ENCODE results near the gene LGALS7.
"Not testable (repeated sequence)": the region's sequence is repeated elsewhere in the genome, so short reads cannot be mapped to it uniquely, and the experiment has no call there.

LGALS7 gene

DNA sequence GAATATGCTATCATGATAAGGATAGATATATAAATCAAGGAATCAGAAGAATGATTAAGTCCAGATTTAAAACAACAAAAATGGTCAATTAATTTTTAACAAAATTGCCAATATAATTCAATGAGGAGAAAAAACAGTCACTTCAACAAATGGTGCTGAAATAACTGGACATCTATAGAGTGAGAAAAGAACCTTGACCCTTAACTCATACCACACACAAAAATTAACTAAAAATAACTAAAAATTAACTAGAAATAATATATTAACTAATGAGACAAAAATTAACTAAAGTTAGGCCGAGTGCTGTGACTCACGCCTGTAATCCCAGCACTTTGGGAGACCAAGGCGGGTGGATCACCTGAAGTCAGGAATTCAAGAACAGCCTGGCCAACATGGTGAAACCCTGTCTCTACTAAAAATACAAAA, 9.5 kb downstream of the LGALS7 start:
- Histone ChIP-seq H3K4ac (ENCODE audit: low read depth in 1 of 2, low read length in 2 of 2) (no peak overlapping the region), H2BK15ac (ENCODE audit: low read depth, poor library complexity, severe bottlenecking) (no peak overlapping the region), H2AK5ac (ENCODE audit: low read length, severe bottlenecking) (no peak overlapping the region), H3K4me1 (ENCODE audit: control insufficient read depth, insufficient read depth, low read depth, low read length) (no peaks in the 10 kb centered on the region), H3K79me1 (replicated peaks; ENCODE audit: low read length, poor library complexity, severe bottlenecking) (no peaks in the 10 kb centered on the region), H3K14ac (ENCODE audit: low read length in 2 of 2) (no peak overlapping the region), H4K8ac (ENCODE audit: low read length) (no peak overlapping the region), H3K27ac (ENCODE audit: low read length, poor library complexity, severe bottlenecking) (peak overlapping the region; percentile 74), H3K23ac (ENCODE audit: low read length in 2 of 2) (no peak overlapping the region), H3K27me3 (ENCODE audit: control insufficient read depth in 1 of 2, insufficient read depth in 1 of 2, low read length in 2 of 2) (no peaks in the 10 kb centered on the region), H3K9me3 (ENCODE audit: control insufficient read depth, low read length) (no peaks in the 10 kb centered on the region), H2AFZ (ENCODE audit: low read depth, low read length) (no peak overlapping the region), H2BK12ac (ENCODE audit: low read length in 2 of 2) (no peak overlapping the region), H3K4me3 (ENCODE audit: insufficient read depth in 1 of 2, low read depth in 1 of 2, low read length in 2 of 2) (no peak overlapping the region), H3K4me2 (ENCODE audit: low read length, poor library complexity, severe bottlenecking) (no peak overlapping the region), H3K9ac (ENCODE audit: low read length) (no peak overlapping the region), H3K18ac (ENCODE audit: low read depth in 1 of 2, low read length in 2 of 2) (no peak overlapping the region), H3K36me3 (ENCODE audit: control insufficient read depth in 1 of 2, insufficient read depth in 2 of 2, low read depth in 1 of 2, low read length in 2 of 2) (no peaks in the 10 kb centered on the region), H2BK5ac (ENCODE audit: low read depth, low read length, poor library complexity, severe bottlenecking) (no peak overlapping the region), H2BK120ac (ENCODE audit: low read depth, low read length) (no peak overlapping the region), H4K91ac (ENCODE audit: low read length) (no peak overlapping the region)
- WGBS, result 94% methylated on average over 3 of the region's 3 CpGs
- no peak for DNase-seq

DNA sequence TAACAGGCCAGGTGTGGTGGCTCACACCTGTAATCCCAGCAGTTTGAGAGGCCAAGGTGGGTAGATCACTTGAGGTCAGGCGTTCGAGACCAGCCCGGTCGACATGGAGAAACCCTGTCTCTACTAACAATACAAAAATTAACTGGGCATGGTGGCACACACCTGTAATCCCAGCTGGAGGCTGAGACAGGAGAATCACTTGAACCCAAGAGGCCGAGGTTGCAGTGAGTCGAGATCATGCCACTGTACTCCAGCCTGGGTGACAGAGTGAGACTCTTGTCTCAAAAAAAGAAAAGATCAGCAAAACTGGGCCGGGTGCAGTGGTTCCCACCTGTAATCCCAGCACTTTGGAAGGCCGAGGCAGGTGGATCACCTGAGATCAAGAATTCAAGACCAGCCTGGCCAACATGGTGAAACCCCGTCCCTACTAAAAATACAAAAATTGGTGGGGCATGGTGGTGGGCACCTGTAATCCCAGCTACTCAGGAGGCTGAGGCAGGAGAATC, 11.4 kb downstream of the LGALS7 start:
- not testable (repeated sequence) for H3K14ac ChIP-seq (ENCODE audit: low read length in 2 of 2); H3K36me3 ChIP-seq (ENCODE audit: control insufficient read depth in 1 of 2, insufficient read depth in 2 of 2, low read depth in 1 of 2, low read length in 2 of 2); H2BK12ac ChIP-seq (ENCODE audit: low read length in 2 of 2); H3K4me1 ChIP-seq (ENCODE audit: control insufficient read depth, insufficient read depth, low read depth, low read length); H3K9ac ChIP-seq (ENCODE audit: low read length); H2AK5ac ChIP-seq (ENCODE audit: low read length, severe bottlenecking); H2AFZ ChIP-seq (ENCODE audit: low read depth, low read length); H3K23ac ChIP-seq (ENCODE audit: low read length in 2 of 2); H2BK5ac ChIP-seq (ENCODE audit: low read depth, low read length, poor library complexity, severe bottlenecking); H3K27me3 ChIP-seq (ENCODE audit: control insufficient read depth in 1 of 2, insufficient read depth in 1 of 2, low read length in 2 of 2); H3K4ac ChIP-seq (ENCODE audit: low read depth in 1 of 2, low read length in 2 of 2); H4K91ac ChIP-seq (ENCODE audit: low read length); H2BK120ac ChIP-seq (ENCODE audit: low read depth, low read length); H3K18ac ChIP-seq (ENCODE audit: low read depth in 1 of 2, low read length in 2 of 2); H3K79me1 ChIP-seq (replicated peaks; ENCODE audit: low read length, poor library complexity, severe bottlenecking); H4K8ac ChIP-seq (ENCODE audit: low read length); H2BK15ac ChIP-seq (ENCODE audit: low read depth, poor library complexity, severe bottlenecking); H3K4me3 ChIP-seq (ENCODE audit: insufficient read depth in 1 of 2, low read depth in 1 of 2, low read length in 2 of 2); H3K27ac ChIP-seq (ENCODE audit: low read length, poor library complexity, severe bottlenecking); DNase-seq; H3K9me3 ChIP-seq (ENCODE audit: control insufficient read depth, low read length); H3K4me2 ChIP-seq (ENCODE audit: low read length, poor library complexity, severe bottlenecking)
- 90% methylated on average over 9 of the region's 9 CpGs for WGBS

DNA sequence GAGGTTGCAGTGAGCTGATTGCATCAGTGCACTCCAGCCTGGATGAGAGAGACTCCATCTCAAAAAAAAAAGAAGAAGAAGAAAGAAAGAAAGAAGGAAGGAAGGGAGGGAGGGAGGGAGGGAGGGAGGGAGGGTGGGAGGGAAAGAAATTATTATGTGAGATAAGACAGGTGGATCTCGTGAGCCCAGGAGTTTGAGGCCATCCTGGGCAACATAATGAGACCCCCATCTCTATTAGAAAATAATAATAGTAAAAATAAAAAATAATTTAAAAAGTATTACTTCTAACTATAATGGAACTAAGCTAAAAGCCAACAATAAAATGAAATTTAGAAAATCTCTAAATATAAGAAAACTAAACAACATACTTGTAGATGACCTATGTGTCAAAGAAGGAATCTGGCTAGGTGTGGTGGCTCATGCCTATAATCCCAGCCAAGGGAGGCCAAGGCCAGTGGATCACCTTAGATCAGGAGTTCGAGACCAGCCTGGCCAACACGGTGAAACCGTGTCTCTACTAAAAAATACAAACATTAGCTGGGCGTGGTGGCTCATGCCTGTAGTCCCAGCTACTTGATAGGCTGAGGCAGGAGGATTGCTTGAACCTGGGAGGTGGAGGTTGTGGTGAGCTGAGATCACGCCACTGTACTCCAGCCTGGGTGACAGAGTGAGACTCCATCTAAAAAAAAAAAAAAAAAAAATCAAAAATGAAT, 12.4 kb downstream of the LGALS7 start:
- not testable (repeated sequence) for H3K4ac ChIP-seq (ENCODE audit: low read depth in 1 of 2, low read length in 2 of 2); H3K27ac ChIP-seq (ENCODE audit: low read length, poor library complexity, severe bottlenecking); H4K8ac ChIP-seq (ENCODE audit: low read length); H3K79me1 ChIP-seq (replicated peaks; ENCODE audit: low read length, poor library complexity, severe bottlenecking); H2AFZ ChIP-seq (ENCODE audit: low read depth, low read length); H2AK5ac ChIP-seq (ENCODE audit: low read length, severe bottlenecking); H3K18ac ChIP-seq (ENCODE audit: low read depth in 1 of 2, low read length in 2 of 2); H3K27me3 ChIP-seq (ENCODE audit: control insufficient read depth in 1 of 2, insufficient read depth in 1 of 2, low read length in 2 of 2); DNase-seq; H2BK5ac ChIP-seq (ENCODE audit: low read depth, low read length, poor library complexity, severe bottlenecking); H3K36me3 ChIP-seq (ENCODE audit: control insufficient read depth in 1 of 2, insufficient read depth in 2 of 2, low read depth in 1 of 2, low read length in 2 of 2); H2BK120ac ChIP-seq (ENCODE audit: low read depth, low read length); H3K14ac ChIP-seq (ENCODE audit: low read length in 2 of 2); H3K23ac ChIP-seq (ENCODE audit: low read length in 2 of 2); H3K9me3 ChIP-seq (ENCODE audit: control insufficient read depth, low read length); H3K4me1 ChIP-seq (ENCODE audit: control insufficient read depth, insufficient read depth, low read depth, low read length); H3K4me3 ChIP-seq (ENCODE audit: insufficient read depth in 1 of 2, low read depth in 1 of 2, low read length in 2 of 2); H4K91ac ChIP-seq (ENCODE audit: low read length); H3K9ac ChIP-seq (ENCODE audit: low read length); H2BK15ac ChIP-seq (ENCODE audit: low read depth, poor library complexity, severe bottlenecking); H3K4me2 ChIP-seq (ENCODE audit: low read length, poor library complexity, severe bottlenecking); H2BK12ac ChIP-seq (ENCODE audit: low read length in 2 of 2)
- WGBS, result 80% methylated on average over 1 of the region's 6 CpGs

DNA sequence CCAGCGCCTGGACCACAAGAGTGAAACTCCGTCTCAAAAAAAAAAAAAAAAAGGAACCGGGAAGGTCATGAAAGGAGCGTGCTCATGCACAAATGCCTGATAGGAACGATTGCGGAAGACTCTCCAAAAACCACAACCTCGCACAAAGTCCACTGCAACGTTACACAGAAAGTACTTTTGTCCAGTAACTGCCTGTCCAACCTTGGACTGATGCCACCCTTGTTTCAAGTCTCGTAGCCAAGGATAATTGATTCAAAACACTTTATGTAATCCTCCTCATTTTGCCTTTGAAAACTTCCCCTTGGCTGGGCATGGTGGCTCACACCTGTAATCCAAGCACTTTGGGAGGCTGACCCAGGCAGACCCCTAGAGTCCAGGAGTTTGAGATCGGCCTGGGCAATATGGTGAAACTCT, 13.7 kb downstream of the LGALS7 start:
- H3K36me3 ChIP-seq (ENCODE audit: control insufficient read depth in 1 of 2, insufficient read depth in 2 of 2, low read depth in 1 of 2, low read length in 2 of 2), result no peaks in the 10 kb centered on the region
- H3K4me1 ChIP-seq (ENCODE audit: control insufficient read depth, insufficient read depth, low read depth, low read length), result no peaks in the 10 kb centered on the region
- no peak overlapping the region for H2AFZ ChIP-seq (ENCODE audit: low read depth, low read length)
- no peak overlapping the region for H3K4me2 ChIP-seq (ENCODE audit: low read length, poor library complexity, severe bottlenecking)
- no peak for DNase-seq
- WGBS, result 81% methylated on average over 10 of the region's 10 CpGs
- no peaks in the 10 kb centered on the region for H3K9me3 ChIP-seq (ENCODE audit: control insufficient read depth, low read length)
- H4K8ac ChIP-seq (ENCODE audit: low read length), result no peak overlapping the region
- no peak overlapping the region for H3K18ac ChIP-seq (ENCODE audit: low read depth in 1 of 2, low read length in 2 of 2)
- no peak overlapping the region for H2BK15ac ChIP-seq (ENCODE audit: low read depth, poor library complexity, severe bottlenecking)
- peaks cover 0 to 3% of the 10 kb centered on the region in 2 experiments for H3K27me3 ChIP-seq (ENCODE audit: control insufficient read depth in 1 of 2, insufficient read depth in 1 of 2, low read length in 2 of 2)
- H2AK5ac ChIP-seq (ENCODE audit: low read length, severe bottlenecking), result no peak overlapping the region
- H3K4ac ChIP-seq (ENCODE audit: low read depth in 1 of 2, low read length in 2 of 2), result no peak overlapping the region
- no peak overlapping the region for H3K23ac ChIP-seq (ENCODE audit: low read length in 2 of 2)
- no peaks in the 10 kb centered on the region for H3K79me1 ChIP-seq (replicated peaks; ENCODE audit: low read length, poor library complexity, severe bottlenecking)
- no peak overlapping the region for H3K14ac ChIP-seq (ENCODE audit: low read length in 2 of 2)
- H2BK12ac ChIP-seq (ENCODE audit: low read length in 2 of 2), result no peak overlapping the region
- H3K4me3 ChIP-seq (ENCODE audit: insufficient read depth in 1 of 2, low read depth in 1 of 2, low read length in 2 of 2), result no peak overlapping the region
- no peak overlapping the region for H2BK120ac ChIP-seq (ENCODE audit: low read depth, low read length)
- H2BK5ac ChIP-seq (ENCODE audit: low read depth, low read length, poor library complexity, severe bottlenecking), result no peak overlapping the region
- H4K91ac ChIP-seq (ENCODE audit: low read length), result no peak overlapping the region
- H3K27ac ChIP-seq (ENCODE audit: low read length, poor library complexity, severe bottlenecking), result no peak overlapping the region
- H3K9ac ChIP-seq (ENCODE audit: low read length), result no peak overlapping the region

Measured in mesenchymal stem cell (in vitro differentiated cells and primary cell).